Heart left ventricle (tissue), 16 donors: ENCODE results near the gene KATNAL1. TPM values are rescaled to one million over a fixed set of nuclear protein-coding genes. Genes with fewer than 3 reads are reported as not detected.
A peak's percentile ranks its signal among the peaks of the same experiment; 100 is the strongest.

Experiments used
- ATAC-seq, 4 donors: fragments of 200-7000 bp; cut with Tn5 transposase; one replicate each; pipeline ENCODE4 v1.9.1; 2020 to 2022; ENCODE audit warnings: moderate library complexity in 4 of 4, mild to moderate bottlenecking in 3 of 4, moderate number of reproducible peaks in 1 of 4
- DNase-seq, 5 donors: peaks; one replicate each; pipeline ENCODE4 v3.0.0-alpha.2; 2020
- H3K27ac ChIP-seq, 12 donors: fragments of 200-600 bp; sonication (generic) in 4 of 12; one replicate each; pipeline versions ENCODE4 v1.5.0 to v1.8.0; 2016 to 2022; ENCODE audit warnings: mild to moderate bottlenecking in 2 of 12
- H3K27me3 ChIP-seq, 9 donors: fragments of 200-600 bp; sonication (generic) in 2 of 9; one replicate each; pipeline versions ENCODE4 v1.5.1 to v1.8.0; 2016 to 2022; ENCODE audit warnings: mild to moderate bottlenecking in 3 of 9
- H3K36me3 ChIP-seq, 9 donors: fragments of 200-600 bp; sonication (generic) in 2 of 9; one replicate each; pipeline versions ENCODE4 v1.5.0 to v1.8.0; 2018 to 2022; ENCODE audit warnings: mild to moderate bottlenecking in 2 of 9
- H3K4me1 ChIP-seq, 12 donors: fragments of 200-600 bp; sonication (generic) in 4 of 12; one replicate each; pipeline versions ENCODE4 v1.5.0 to v1.8.0; 2016 to 2022; ENCODE audit warnings: mild to moderate bottlenecking in 3 of 12
- H3K4me3 ChIP-seq, 12 donors: fragments of 200-600 bp; sonication (generic) in 4 of 12; one replicate each; pipeline versions ENCODE4 v1.5.0 to v1.8.0; 2017 to 2022; ENCODE audit warnings: mild to moderate bottlenecking in 9 of 12, moderate library complexity in 4 of 12
- H3K9me3 ChIP-seq, 12 donors: fragments of 200-600 bp; sonication (generic) in 4 of 12; one replicate each; pipeline versions ENCODE4 v1.5.0 to v1.8.0; 2016 to 2022; ENCODE audit warnings: mild to moderate bottlenecking in 1 of 12
- POLR2A ChIP-seq, 2 donors: fragments of 450-650 bp; IDR thresholded peaks; one replicate each; pipeline ENCODE4 v1.6.1; 2017; ENCODE audit warnings: antibody characterized with exemption in 2 of 2, mild to moderate bottlenecking in 2 of 2, moderate library complexity in 2 of 2
- WGBS, 4 donors: extraction: QIAGEN DNeasy Blood & Tissue Kit in 2 of 4; methylation state at CpG; one replicate each; pipeline versions ENCODE4 v1.1.5 to v1.1.7; 2013 to 2018; 5-methylcytosine and 5-hydroxymethylcytosine counted together
- intact Hi-C, 10 donors: fragments of 100-400 bp; cut with DNase I; formaldehyde crosslinking; loops; one replicate each; pipeline versions ENCODE4 v1.11.1 to v1.14.2; 2022
- polyA plus RNA-seq, 2 donors: library from polyadenylated mRNA; stranded (reverse); fragments of 200-250 nt; gene quantifications; one replicate each; pipeline ENCODE4 v1.2.3, GENCODE V29; 2013
- total RNA-seq, 9 donors: library from RNA; depleted of rRNA in 2 of 9; stranded (reverse); fragments of >200 nt in 2 of 9; fragmentation: NEBNext Ultra II Directional in 3 of 9; extraction: Animal tissue kit (Norgen Biotek cat#: 25700) in 3 of 9; gene quantifications; one replicate each; pipeline versions ENCODE4 v1.1.0 to v1.2.4, GENCODE V29; 2016 to 2023
- TF ChIP-seq, protein P1 (sequence below), 12 donors: fragments of 200-600 bp; sonication (generic) in 4 of 12; IDR thresholded peaks; one replicate each; pipeline versions ENCODE4 v1.5.0 to v1.8.0; 2018 to 2022; ENCODE audit warnings: antibody characterized with exemption in 12 of 12, mild to moderate bottlenecking in 5 of 12
- donor health status: ischemic (EF 13 %, LVEDD 7.1; RV severe dilation, severe dysfunction).
- donor health status: healthy with polysubstance abuse.
- donor health status: DM: no; HTN: yes; CAD: no.
- donor health status: DM: no; HTN: no; CAD: no.
- donor health status: ischemic (EF 25% LVEDD 6.9; RV normal size, moderate dysfunction).
- donor health status: ischemic (EF 25% LVEDD 5.7; RV mildly dilated, moderate dysfunction).
- donor health status: healthy.
- donor health status: DM: yes; HTN: yes; CAD: no.
- donor health status: ischemic (EF 35%, LVEDD 5.7; RV mildly dilated, moderate dysfunction).
- donor health status: nonischemic (EF 11% LVEDD 7.7; RV severe dilation, severe dysfunction).
- donor health status: DM: yes; HTN: yes; CAD: no.
- donor health status: PGD.
- donor health status: ischemic (EF 29% LVEDD 5.4; RV normal size, mild dysfunction).
- donor health status: nonischemic (EF 23%, LVEDD 6.1; RV moderate dilation, normal function).

The KATNAL1 gene
- total and polyA plus RNA-seq, 11 donors: 4.6 to 55.3 (median 49.6) TPM

DNA sequence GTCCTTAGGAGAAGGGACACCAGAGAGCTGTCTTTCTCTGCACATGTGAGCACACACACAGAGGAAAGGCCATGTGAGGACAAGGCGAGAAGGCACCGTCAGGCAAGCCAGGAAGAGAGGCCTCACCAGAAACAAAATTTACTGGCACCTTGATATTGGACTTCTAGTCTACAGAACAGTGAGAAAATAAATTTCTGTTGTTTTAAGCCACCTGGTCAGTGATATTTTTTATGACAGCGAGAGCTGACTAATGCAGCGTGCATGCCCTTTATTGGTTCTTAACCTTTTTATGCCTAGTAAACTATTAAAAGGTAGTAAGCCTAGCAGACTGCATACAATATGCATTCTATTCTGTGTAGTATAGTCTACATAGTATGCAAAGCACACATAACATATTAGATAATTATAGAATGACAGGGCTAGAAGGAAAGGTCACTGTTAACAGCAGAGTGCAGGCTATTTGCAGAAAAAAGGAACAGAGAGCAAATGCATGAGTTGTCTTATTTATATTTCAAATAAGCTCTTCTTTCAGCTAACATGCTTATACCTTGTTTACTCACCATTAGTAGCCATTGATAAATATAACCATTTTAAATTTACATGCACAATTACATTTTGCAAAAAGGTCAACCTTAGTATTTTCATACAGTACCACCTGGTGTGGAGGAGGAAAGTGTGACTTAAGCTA, 25.2 kb upstream of the KATNAL1 start:
- Histone ChIP-seq H3K9me3 (no peaks in the 10 kb centered on the region), H3K4me1 (peaks cover 0 to 6% (median 0%) of the 10 kb centered on the region in 12 donors), H3K27me3 (no peaks in the 10 kb centered on the region), H3K36me3 (no peaks in the 10 kb centered on the region), H3K27ac (peak overlapping the region in 1 of 12 donors; percentile 12), H3K4me3 (no peak overlapping the region)
- no peak for DNase-seq
- 78 to 85% (median 83%) methylated on average over 4 of the region's 4 CpGs for WGBS, 4 donors
- intact Hi-C loops: loop anchor here in 3 of 10 donors (10.0 kb wide), 1 partner anchor 198 kb away; no protein-coding TSS in a partner anchor
- no peak for ATAC-seq
- TF ChIP-seq POLR2A (IDR thresholded peaks at IDR 0.05): no peak
- TF ChIP-seq, protein P1, sequence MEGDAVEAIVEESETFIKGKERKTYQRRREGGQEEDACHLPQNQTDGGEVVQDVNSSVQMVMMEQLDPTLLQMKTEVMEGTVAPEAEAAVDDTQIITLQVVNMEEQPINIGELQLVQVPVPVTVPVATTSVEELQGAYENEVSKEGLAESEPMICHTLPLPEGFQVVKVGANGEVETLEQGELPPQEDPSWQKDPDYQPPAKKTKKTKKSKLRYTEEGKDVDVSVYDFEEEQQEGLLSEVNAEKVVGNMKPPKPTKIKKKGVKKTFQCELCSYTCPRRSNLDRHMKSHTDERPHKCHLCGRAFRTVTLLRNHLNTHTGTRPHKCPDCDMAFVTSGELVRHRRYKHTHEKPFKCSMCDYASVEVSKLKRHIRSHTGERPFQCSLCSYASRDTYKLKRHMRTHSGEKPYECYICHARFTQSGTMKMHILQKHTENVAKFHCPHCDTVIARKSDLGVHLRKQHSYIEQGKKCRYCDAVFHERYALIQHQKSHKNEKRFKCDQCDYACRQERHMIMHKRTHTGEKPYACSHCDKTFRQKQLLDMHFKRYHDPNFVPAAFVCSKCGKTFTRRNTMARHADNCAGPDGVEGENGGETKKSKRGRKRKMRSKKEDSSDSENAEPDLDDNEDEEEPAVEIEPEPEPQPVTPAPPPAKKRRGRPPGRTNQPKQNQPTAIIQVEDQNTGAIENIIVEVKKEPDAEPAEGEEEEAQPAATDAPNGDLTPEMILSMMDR (IDR thresholded peaks at IDR 0.05): no peak

DNA sequence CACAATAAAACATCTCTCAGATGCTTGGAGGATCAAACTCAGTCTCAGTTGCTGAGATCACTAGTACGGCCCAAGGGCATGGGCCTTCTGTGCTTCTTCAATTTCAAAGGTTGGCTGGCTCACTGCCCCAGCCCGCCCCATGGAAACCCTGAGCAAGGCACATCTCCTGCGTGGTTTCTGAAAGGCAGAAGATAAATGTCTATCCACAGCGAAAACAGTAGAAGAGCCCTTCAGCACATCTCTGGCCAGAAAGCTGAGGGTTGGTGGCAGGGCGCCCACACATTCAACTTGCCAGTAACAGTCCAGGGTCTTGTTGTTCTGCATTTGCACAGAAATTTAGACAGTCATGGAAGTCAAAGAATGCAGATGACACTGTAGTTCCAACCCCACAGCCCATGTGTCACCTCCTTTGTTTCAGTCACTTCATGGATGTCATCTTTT, 24.0 kb upstream of the KATNAL1 start:
- peaks cover 0 to 6% (median 0%) of the 10 kb centered on the region in 12 donors for H3K4me1 ChIP-seq
- H3K27me3 ChIP-seq: no peaks in the 10 kb centered on the region
- no peak overlapping the region for H3K4me3 ChIP-seq
- intact Hi-C loops: loop anchor here in 3 of 10 donors (10.0 kb wide), 1 partner anchor 197 kb away; no protein-coding TSS in a partner anchor
- no peaks in the 10 kb centered on the region for H3K9me3 ChIP-seq
- H3K36me3 ChIP-seq: no peaks in the 10 kb centered on the region
- H3K27ac ChIP-seq: peak overlapping the region in 1 of 12 donors; percentile 53
- no peak for TF ChIP-seq POLR2A (IDR thresholded peaks at IDR 0.05)
- TF ChIP-seq, protein P1 (IDR thresholded peaks at IDR 0.05): no peak
- peak in 1 of 4 donors; percentile 36 for ATAC-seq
- 60 to 68% (median 66%) methylated on average over 5 of the region's 5 CpGs for WGBS, 4 donors
- no peak for DNase-seq

DNA sequence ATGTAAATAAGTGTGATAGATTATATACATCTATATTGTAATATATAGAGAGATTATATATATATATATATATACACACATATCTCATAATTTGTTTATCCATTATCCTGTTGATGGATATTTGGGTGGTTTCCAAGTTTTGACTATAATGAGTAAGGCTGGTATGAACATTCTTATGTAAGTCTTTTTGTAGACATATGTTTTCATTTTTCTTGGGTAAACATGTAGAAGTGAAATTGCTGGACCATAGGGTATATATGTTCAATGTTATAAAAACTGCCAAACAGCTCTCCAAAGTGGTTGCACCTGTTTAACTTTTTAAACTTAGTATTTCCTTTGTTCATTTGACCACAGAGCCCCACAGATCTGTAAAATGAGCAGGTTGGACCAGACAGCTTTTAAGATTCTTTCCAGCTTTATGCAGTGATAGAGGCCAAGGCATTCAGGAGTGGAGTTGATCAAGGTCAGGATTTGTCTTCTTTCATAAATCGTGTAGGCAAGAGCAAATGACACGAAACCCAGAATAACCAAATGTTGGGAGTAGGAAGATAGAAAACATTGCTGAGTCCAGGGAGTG, 21.7 kb upstream of the KATNAL1 start:
- Histone ChIP-seq H3K9me3 (no peaks in the 10 kb centered on the region), H3K27me3 (no peaks in the 10 kb centered on the region), H3K36me3 (no peaks in the 10 kb centered on the region), H3K27ac (no peak overlapping the region), H3K4me3 (no peak overlapping the region), H3K4me1 (peaks cover 0 to 6% (median 0%) of the 10 kb centered on the region in 12 donors)
- DNase-seq (no peak), ATAC-seq (no peak)
- 81 to 89% (median 82%) methylated on average over 2 of the region's 2 CpGs for WGBS, 4 donors
- intact Hi-C loops: no loop called here
- TF ChIP-seq, protein P1 (IDR thresholded peaks at IDR 0.05): no peak
- TF ChIP-seq POLR2A (IDR thresholded peaks at IDR 0.05): no peak

DNA sequence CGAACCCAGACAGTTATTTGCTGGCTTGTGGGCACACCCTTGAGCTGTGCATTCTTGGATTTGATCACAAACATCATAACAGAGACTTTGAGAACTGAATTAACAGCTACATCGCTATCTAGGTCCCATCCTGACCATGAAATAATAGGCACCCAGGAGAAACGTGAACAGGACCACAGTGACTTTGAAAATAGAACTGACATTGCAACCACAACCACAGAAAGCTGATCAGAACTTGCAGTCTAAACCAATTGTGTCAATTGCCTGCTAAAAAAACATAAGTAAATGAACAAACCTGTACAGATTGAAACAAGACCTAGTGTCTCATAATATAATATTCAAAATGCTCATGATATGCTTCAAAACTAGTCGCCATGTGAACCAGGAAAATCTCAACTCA, 18.3 kb upstream of the KATNAL1 start:
- WGBS, 4 donors: 83 to 88% (median 88%) methylated on average over 4 of the region's 4 CpGs
- no peak overlapping the region for H3K4me3 ChIP-seq
- intact Hi-C loops: no loop called here

More for the DNA sequence above, 18.3 kb upstream of the KATNAL1 start:
- no peaks in the 10 kb centered on the region for H3K27me3 ChIP-seq
- no peak for TF ChIP-seq POLR2A (IDR thresholded peaks at IDR 0.05)
- TF ChIP-seq, protein P1 (IDR thresholded peaks at IDR 0.05): no peak
- H3K4me1 ChIP-seq: peaks cover 0 to 3% (median 0%) of the 10 kb centered on the region in 12 donors
- ATAC-seq (no peak), DNase-seq (no peak)
- H3K36me3 ChIP-seq: no peaks in the 10 kb centered on the region
- H3K9me3 ChIP-seq: no peaks in the 10 kb centered on the region
- no peak overlapping the region for H3K27ac ChIP-seq
